ENCODE results near the gene TAF15.

The TAF15 gene

GRCh38 chr17:35795007-35795870, 14.0 kb upstream of the TAF15 start, which contains the start of gene MMP28:
Gene MMP28, minus strand, starts transcription at chr17:35795641. Its CDS starts 264 bp downstream, at chr17:35795377.
- no peak for DNase-seq (ENCODE audit: extremely low read depth, low read depth)
- TF ChIP-seq, protein P1, sequence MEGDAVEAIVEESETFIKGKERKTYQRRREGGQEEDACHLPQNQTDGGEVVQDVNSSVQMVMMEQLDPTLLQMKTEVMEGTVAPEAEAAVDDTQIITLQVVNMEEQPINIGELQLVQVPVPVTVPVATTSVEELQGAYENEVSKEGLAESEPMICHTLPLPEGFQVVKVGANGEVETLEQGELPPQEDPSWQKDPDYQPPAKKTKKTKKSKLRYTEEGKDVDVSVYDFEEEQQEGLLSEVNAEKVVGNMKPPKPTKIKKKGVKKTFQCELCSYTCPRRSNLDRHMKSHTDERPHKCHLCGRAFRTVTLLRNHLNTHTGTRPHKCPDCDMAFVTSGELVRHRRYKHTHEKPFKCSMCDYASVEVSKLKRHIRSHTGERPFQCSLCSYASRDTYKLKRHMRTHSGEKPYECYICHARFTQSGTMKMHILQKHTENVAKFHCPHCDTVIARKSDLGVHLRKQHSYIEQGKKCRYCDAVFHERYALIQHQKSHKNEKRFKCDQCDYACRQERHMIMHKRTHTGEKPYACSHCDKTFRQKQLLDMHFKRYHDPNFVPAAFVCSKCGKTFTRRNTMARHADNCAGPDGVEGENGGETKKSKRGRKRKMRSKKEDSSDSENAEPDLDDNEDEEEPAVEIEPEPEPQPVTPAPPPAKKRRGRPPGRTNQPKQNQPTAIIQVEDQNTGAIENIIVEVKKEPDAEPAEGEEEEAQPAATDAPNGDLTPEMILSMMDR (IDR thresholded peaks at IDR 0.05; ENCODE audit: low read depth, low read length, missing control alignments): no peak
- H3K4me3 ChIP-seq (replicated peaks; ENCODE audit: low read depth, low read length): peak within 1 kb of the TSS; percentile 46

- TF ChIP-seq, protein P1 (IDR thresholded peaks at IDR 0.05; ENCODE audit: low read depth, low read length, missing control alignments): no peak
- peak overlapping the region; percentile 46 for H3K4me3 ChIP-seq (replicated peaks; ENCODE audit: low read depth, low read length)
These were observed 13.4 kb upstream of the TAF15 start for GRCh38 chr17:35795871-35796265.

DNA sequence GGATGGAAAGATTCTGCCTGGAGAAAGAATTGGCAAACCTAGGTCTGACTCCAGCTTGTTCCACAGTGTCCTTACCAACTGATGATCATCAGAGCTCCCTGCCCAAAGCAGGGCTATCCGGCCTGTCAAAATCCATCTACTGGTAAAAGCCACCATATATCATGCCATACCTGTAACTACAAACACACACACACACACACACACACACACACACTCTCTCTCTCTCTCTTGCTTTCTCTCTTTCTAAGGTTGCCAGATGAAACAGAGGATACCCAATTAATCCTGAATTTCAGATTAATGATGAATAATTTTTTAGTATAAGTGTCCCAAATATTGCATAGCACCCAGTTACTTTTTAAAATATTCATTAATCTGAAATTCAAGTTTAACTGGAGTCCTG, 12.3 kb upstream of the TAF15 start:
- TF ChIP-seq, protein P1 (IDR thresholded peaks at IDR 0.05; ENCODE audit: low read depth, low read length, missing control alignments): no peak
- DNase-seq (ENCODE audit: extremely low read depth, low read depth): no peak
- H3K4me3 ChIP-seq (replicated peaks; ENCODE audit: low read depth, low read length): no peak overlapping the region

More at GRCh38 chr17:35795871-35796265, 13.4 kb upstream of the TAF15 start:
- DNase-seq (ENCODE audit: extremely low read depth, low read depth): no peak

DNA sequence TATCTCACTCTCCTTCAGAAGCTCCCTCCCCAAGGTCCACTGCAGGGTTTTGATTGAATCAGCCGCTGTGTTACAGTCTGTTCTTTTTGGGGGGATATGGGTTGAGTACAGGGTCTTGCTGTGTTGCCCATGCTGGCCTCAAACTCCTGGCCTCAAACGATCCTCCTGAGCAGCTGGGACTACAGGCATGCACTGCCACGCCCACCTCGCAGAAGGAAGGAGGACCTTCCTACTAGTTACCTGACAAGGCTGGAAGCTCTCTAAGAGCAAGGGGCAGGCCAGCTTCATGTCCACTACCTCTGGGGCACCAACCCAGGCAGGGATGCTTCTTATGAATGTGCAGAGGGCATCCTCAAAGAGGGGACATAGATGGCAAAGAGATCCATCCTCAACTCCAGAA, 11.9 kb upstream of the TAF15 start:
- H3K4me3 ChIP-seq (replicated peaks; ENCODE audit: low read depth, low read length): no peak overlapping the region
- DNase-seq (ENCODE audit: extremely low read depth, low read depth): no peak
- TF ChIP-seq, protein P1 (IDR thresholded peaks at IDR 0.05; ENCODE audit: low read depth, low read length, missing control alignments): no peak

DNA sequence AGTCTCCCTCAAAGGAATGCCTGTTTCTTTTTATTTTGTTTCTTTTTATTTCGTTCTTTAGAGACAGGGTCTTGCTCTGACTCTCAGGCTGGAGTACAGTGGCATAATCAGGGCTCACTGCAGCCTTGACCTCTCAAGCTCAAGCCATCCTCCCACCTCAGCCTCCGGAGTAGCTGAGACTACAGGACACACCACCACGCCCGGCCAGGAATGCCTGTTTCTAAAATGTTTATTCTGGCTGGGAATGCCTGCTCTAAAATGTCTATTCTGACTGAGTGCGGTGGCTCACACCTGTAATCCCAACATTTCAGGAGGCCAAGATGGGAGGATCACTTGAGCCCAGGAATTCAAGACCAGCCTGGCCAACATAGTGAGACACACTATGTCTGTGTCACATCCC, 11.4 kb upstream of the TAF15 start:
- no peak overlapping the region for H3K4me3 ChIP-seq (replicated peaks; ENCODE audit: low read depth, low read length)
- DNase-seq (ENCODE audit: extremely low read depth, low read depth): no peak
- TF ChIP-seq, protein P1 (IDR thresholded peaks at IDR 0.05; ENCODE audit: low read depth, low read length, missing control alignments): no peak

DNA sequence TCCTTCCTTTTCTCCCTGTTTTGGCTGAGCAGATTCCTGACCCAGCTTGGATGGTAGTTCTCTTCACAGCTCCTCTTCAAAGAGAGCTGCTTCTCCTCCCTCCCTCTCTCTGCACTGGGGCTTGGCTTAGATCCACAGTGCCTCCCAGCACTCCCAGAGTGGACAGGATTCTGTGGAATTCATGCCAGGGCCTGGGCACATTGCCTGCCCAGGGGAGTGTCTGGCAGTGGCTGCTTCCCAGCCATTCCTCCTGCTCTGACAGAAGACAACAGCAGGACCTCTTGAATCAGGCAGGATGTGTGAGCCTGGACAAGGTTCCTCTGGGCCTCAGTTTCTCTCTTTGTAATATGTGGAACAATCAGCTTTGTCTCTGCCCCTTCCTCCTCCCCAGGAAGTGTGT, 9.3 kb upstream of the TAF15 start:
- no peak for DNase-seq (ENCODE audit: extremely low read depth, low read depth)
- TF ChIP-seq, protein P1 (IDR thresholded peaks at IDR 0.05; ENCODE audit: low read depth, low read length, missing control alignments): no peak
- no peak overlapping the region for H3K4me3 ChIP-seq (replicated peaks; ENCODE audit: low read depth, low read length)
